GM18907 (cell line): ENCODE measurements around the gene TEF.
"Not testable (repeated sequence)": the region's sequence is repeated elsewhere in the genome, so short reads cannot be mapped to it uniquely, and the experiment has no call there.

Source experiments
- ATAC-seq: cut with Tn5 transposase; IDR thresholded peaks from one replicate; pipeline ENCODE4 v1.9.1; 2021; ENCODE audit warnings: mild to moderate bottlenecking, moderate library complexity; ENCODE audit not compliant: unreplicated experiment

Gene TEF

DNA sequence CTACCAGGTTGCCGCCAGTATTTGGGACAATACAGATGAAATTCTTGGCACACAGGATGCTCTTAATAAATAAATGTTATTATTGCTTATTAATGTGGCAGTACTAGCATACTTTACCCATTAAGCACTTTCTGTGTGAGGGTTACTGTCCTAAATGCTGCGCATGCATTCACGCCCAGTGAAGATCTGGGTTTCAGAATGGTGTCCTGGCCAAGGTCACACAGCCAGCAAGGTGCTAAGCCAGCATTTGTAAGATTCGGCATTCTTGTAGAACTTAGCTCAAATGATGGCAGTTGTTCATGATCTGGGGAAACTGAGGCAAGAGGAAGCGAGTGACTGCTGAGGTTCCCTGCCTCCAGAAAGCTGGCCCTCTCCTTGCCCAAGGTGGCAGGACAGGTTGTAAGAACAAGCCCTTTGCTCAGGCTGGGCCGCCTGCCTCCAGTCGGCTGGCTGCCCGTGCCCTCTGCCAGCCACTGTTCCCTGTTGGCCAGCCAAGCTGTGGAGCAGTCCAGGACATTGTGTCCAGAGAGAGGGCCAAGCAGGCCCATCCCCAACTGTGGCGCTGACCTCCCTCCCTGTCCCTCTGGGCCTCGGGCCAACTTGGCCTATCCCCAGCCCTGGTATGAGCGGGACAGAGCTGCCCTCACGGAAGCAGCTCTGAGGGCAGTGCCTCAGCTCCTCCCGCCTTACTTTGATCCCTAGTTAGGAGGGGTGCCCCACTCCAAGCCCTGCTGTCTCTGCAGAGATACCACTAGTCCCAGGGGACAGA lies 36.1 kb downstream of the TEF start:
- ATAC-seq: no peak

DNA sequence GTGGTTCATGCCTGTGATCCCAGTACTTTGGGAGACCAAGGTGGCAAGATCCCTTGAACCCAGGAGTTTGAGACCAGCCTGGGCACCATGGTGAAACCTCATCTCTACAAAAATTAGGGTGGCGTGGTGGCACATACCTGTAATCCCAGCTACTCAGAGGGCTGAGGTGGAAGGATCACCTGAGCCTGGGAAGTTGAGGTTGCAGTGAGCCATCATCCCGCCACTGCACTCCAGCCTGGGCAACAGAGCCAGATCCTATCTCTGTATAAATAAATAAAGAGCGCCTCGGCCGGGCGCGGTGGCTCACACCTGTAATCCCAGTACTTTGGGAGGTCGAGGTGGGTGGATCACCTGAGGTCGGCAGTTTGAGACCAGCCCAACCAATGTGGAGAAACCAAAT lies 37.0 kb downstream of the TEF start:
- ATAC-seq: no peak

DNA sequence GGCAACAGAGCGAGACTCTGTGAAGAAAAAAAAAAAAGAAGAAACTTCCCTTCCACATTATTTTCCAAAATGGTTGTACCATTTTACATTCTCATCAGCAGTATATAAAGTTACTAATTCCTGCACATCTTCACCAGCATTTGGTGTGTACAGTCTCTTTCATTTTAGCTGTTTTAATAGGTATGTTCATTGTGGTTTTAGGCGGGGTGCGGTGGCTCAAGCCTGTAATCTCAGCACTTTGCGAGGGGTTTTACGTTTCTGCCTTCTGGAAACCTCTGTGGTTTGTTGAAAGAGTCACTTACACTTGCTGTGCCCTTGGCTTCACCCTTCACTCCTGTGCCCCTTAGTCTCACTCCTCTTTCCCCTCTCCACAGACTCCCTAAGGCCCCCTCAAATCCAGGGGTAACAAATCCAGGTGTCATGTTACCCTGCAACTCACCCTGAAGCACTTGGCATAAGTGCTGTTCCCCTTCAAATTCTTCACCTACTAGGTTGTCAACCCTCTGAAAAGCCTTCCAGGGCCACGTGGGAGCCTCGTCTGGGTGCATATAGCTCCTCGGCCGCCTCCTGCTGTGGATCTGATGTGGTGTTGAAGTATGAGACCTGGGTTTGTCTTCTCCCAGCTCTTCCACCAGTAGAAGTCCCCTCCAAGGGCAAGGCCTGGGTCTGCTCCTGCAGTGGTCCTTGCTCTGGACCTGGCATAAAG lies 44.1 kb downstream of the TEF start:
- ATAC-seq: no peak

DNA sequence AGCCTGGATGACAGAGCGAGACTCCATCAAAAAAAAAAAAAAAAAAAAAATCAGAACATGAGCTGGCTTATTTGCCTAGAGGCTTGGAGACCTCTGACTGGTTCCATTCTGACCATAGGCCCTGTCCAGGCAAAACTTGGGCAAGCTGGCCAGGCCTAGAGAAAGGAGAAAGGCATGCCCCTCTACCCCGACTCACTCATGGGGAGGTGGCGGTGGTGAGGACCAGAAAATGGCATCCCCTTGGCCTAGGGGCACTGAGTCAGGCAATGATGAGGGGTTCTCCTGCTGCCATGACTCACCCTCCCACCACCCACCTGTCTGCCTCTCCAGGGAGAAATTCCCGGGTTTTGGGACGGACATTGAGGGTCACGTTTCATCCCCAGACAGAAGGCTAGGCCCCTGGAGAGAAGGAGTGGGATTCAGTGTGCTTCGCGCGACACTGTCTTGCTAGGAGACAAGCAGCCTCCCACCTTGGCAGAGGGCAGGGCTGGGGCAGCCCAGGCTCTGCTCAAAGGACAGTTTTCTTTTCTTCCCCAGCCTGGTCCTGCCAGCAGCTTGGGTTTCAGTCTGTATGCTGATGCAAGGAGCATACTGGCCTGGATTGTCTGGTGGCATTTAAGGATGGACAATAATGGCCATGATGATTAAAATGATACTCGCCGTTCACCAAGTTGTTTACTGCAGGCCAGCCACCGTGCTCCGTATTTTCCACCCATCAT lies 47.6 kb downstream of the TEF start:
- ATAC-seq: no peak

DNA sequence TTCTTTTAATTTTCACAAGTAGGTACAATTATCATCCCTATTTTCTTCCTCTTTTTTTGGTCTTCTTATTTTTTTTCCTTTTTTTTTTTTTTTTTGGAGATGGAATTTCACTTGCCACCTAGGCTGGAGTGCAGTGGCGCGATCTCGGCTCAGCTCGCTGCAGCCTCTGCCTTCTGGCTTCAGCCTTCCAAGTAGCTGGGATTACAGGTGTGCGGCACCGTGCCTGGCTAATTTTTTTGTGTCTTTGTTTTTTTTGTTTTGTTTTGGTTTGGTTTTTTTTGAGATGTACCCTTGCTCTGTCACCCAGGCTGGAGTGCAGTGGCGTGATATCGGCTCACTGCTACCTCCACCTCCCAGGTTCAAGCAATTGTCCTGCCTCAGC lies 48.2 kb downstream of the TEF start:
- no peak for ATAC-seq

DNA sequence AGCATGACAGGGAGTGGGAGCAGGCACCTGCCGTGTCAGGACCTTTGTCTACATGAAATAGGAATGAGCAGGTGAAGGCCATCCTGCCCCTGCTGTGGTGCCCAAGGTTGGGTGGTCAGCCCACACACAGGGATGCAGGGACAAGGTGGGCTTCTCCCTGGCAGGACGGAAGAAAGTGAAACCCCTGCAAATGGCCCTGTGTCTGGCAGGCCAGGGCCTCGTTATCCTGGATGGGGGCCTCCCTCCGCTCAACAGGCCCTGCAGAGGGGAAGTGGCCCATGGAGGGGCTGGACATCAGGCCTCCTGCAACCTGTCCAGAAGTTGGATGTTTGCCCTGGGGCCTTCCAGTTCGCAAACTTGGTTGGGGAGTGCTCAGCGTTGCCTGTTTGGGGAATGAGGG lies 49.9 kb downstream of the TEF start:
- ATAC-seq: no peak

DNA sequence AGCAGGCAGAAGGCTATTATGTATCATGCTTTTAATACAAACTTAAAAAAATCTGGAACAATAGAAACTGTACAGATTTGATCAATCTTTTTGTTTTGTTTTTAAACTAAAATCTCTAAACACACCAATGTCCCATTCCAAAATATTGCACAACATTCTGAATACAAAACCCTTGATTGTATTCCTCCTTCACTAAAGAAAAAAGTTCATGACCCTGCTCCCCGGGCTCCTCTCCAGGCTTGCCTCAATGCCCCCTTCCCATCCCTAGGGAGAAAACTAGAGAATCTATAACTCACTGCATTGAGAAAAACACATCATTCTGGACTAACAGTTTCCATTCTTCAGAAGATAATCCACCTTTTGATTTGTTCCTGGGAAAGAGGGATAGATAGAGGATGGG lies 51.7 kb downstream of the TEF start:
- not testable (repeated sequence) for ATAC-seq

DNA sequence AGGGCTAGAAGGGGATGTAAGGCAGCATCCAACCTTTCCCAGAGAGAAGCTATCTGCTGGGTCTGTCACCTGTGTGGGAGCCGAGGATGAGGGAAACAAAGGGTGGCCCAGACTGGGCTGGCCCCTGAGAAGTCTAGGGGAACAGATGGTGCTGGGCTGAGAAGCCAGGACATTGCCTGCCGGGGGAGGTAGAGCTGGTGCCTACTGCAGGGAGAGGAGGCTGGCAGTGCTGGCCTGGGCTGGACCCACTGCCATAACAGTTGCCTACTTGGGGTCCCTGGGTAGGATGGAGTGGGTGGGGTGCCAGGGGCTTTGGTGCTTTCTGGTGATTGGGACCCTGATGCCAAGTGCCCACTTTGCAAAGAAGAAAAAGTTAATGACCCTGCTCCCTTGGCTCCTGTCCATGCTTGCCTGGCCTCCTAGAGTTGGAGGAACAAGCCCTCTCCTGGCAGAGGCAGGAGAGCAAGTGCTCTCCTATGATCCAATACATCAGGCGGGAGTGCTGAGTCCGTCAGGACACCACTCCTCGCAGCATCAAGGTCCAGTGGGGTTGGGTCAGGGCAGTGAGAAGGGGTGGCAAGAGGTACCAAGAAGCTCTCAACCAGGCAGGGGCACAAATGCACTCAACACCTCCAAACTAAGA lies 52.7 kb downstream of the TEF start:
- not testable (repeated sequence) for ATAC-seq

DNA sequence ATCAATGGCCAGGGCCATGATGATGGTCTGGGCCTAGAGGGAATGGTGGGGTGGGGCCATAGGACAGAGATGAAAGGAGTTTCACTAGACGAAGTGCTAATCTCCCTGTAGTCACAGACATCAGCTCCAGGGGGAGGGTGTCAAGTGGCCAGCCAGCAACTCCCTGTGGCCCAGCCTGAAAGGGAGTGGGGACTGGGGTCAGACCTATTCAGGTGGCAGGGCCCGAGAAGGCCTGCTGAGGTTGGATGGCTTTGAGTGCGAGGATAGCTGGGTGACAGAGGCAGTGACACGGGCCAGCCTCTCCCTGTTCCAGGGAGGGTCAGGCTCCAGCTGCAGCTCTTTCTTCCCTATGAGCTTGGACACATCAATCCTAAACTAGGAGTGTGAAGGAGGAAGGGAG lies 53.8 kb downstream of the TEF start:
- ATAC-seq: no peak

DNA sequence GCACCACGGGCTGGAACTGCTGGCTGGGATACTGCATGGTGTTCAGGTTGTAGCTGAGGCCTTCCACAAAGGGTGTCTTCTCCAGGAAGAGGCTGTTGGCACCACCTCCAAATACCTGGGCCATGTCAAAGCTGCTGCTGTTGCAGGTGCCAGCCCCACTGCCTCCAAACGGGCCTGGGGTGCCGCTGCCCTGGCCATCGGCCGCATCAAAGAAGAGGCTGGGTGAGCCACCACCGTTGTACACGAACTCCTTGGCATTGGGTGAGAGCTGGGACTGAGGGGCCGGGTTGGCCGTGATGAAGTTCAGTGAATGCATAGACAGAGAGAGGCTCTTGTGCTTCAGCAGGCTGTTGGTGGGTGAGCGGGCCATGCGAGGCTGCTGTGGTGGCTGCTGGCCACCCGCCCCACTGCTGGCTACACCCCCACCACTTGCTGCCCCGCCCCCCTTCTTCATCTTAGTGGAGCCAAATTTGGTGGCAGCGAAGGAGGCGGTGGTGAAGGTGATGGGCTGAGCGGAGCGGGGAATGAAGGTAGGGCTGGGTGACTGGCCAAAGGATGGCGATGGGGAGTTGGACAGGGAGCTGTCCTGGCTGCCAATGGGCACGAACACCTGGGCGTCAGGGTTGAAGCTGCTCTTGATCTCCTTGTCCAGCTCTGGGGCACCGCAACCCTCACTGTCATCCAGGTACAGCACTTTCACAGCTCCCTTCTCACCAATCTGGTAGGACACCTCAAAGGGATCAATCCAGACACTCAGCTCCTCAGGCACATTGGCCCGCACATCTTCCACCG lies 54.8 kb downstream of the TEF start:
- no peak for ATAC-seq

DNA sequence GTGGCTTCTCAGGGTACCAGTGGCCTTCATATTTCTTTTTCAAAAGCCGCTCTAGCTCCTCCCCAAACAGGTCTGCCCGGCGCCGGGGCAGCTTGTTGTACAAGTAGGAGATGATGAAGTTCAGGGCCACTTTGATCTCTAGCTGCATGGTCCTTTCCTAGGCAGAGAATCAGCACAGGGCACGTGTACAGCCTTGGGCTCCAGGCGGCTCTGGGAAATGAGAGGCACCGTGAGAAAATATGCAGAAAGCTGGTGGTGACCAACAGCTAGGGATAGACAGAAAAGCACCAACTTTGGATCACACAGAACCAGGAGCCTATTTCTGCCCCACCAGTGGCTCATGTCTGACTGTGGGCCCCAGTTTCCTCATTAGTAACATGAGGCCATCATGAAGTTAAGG lies 55.5 kb downstream of the TEF start:
- ATAC-seq: no peak

DNA sequence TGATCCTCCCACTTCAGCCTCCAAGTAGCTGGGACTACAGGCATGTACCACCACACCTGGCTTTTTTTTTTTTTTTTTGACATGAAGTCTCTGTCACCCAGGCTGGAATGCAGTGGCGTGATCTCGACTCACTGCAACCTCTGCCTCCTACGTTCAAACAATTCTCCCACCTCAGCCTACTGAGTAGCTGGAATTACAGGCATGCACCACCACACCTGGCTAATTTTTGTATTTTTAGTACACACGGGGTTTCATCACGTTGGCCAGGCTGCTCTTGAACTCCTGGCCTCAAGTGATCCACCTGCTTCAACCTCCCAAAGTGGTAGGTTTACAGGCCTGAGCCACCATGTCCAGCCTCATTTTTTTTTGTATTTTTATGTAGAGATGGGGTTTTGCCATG lies 58.8 kb downstream of the TEF start:
- ATAC-seq: not testable (repeated sequence)

DNA sequence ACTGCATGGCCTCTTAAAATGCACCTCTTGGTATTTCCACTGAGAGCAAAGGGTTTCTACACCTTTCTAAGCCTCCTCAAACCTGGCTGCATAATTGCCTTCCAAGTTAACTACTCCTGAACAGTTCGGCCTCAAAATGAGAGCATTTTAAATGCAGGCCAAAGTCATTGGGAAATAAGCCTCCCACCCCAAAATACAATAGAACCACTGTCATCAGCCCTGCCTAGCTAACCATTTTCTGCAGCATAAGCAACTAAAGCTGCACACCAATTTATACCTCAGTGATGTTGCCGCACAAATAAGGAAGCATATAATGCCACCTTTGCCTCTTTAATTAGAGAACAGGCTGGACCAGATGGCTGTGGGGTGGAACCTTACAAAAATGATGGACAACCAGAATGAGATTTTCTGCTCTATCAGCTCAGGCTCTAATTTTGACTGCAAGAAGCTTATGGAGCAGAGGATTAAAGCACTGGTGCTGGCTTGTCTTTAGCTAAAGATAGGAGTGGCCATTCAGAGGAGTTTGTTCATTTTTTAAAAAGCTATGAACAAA lies 60.6 kb downstream of the TEF start:
- no peak for ATAC-seq

DNA sequence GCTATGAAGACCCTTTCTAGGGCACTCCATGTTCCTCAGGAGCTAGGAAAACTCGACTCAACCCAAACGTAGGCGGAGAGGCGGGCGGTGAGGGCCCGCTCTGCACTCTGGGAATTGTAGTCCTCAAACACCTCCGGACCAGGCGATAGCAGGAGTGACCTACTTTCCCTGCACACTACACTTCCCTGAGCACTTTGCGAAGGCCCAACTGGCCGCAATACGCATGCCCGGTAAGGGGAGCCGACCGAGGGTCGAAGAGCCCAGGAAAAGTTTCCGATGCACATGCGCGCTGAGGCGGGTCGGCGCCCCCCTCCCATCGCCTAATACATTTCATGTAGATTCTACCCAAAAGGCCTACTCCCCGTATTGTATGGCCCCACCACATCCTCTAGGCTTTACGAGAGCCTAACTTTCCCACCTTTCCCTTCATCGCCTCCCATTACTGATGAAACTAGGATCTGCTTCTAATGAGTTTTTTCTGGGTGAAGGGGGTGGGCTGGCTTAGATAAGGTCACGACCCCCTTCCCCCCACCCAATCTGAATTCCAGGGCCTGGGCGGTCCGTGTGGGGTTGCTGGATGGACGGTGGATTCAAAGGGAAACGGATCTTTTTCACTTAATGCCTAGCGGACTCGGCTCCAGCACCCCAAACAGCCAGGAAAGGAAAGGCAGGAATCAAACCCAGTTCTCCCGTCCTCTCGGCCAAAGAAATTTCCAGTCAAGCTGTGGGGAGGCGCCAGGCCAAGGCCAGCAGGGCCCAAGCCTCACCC lies 62.8 kb downstream of the TEF start:
- ATAC-seq: peak; percentile 52

DNA sequence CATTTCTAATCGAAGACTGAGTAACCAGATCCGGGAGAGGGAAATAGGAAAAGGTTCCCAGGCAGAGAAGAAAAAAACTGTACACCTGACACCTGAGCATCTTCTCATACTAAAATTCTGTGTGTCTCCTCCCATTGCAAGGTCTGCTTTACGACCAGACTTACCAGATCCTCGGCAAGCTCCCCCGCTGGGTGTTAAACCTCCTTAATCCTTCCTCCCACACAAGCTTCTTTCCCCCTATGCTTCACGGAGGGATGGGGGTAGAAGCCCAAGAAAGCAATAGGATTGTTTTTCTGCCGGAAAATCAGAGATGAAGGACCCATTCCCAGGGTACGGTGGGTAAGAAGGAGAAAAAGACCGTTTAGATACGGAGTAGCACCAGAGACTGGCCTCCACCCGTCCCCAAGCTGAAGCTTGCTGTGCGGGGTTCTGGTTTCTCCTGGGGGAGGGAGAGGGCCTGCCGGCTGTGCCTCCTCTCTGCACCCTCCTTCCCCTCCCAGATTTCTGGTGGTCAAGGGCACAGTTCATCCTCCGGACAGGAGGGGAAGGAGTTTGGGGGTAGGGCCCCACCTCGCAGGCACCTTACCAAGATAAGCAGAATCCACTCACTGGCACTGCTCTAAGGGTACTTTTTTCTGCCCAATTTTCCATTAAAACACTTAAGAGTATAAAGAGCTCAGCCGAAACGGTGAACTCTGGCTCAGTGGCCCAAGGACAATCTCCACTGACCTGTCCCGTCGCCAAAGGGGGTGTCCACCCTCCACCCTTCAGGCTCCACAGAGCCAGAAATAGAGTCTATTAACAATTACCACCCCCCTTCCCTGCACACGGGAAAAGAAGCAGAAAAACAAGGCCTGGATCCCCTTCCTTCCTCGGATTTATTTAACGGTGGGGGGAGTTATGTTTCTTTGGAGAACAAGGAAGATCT lies 63.7 kb downstream of the TEF start:
- no peak for ATAC-seq

DNA sequence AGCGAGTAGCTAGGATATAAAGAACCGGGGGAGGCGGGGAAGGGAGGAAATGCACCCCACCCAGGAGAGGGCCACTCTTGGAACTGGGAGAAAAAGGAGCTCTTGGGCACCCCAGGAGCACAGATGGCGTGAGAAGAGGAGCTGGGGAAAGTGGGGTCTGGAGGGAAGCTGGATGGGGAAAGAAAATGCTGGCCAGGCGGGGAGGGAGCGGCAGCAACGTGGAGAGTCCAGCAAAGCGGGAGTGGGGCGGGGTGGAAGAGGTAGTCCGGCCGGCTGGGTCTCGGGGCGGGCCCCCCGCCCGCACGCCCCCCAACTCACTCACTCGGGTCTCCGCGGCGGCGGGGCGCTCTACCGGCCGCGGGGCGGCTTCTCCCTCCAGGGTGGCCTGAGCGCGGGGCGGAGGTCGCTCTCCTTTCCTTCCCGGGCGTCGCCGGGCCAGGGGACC lies 64.3 kb downstream of the TEF start:
- ATAC-seq: no peak

DNA sequence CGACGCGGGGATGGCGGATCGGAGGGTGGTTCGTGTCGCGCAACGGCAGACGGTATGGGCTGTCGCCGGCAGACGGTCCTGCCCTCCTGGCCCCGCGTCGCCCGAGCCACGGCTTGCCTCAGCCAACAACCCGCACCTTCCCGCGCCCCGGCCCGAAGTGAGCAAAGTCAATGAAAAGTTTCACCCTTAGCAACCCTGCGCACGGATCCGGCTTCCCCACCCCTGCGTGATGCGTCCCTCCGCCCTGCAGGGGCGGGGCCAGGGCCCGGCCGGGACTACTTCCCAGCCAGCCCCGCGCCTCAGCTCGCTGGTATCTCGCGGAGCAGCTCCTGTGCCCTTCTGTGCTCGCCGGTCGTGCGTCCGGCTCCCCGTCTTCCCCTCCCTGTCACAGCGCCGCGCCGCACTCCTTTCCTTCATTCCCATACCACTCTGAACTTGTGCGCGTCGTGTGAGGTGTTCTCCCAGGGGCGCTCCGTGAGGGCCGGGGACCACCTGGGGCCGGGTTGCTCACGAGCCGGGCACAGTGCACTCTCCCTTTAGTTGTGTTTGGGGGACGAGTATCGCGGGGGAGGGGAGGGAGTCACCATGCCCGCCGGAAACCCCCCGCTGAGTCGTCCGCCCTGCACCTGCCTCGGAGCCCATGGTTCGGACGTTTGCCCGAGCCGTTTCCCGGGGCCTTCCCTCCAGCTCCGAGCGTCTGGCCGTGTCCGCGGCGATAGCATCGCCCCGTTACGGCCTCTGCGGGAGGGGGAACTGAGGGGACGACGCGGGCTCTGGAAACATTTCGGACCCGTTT lies 65.1 kb downstream of the TEF start, which contains the start of gene TOB2:
Gene TOB2 (minus strand): TSS at position 163 of the 796 bp plus-strand sequence. CDS start 9,456 bp downstream, outside the sequence.
- peak; percentile 48 for ATAC-seq
